GM19240 (cell line): Measurements from ENCODE around the gene PTPRF.

Source experiments
- DNase-seq: peaks from one replicate; pipeline ENCODE4 v3.0.0; 2011; ENCODE audit warnings: low spot score; ENCODE audit not compliant: insufficient read length

PTPRF gene

DNA sequence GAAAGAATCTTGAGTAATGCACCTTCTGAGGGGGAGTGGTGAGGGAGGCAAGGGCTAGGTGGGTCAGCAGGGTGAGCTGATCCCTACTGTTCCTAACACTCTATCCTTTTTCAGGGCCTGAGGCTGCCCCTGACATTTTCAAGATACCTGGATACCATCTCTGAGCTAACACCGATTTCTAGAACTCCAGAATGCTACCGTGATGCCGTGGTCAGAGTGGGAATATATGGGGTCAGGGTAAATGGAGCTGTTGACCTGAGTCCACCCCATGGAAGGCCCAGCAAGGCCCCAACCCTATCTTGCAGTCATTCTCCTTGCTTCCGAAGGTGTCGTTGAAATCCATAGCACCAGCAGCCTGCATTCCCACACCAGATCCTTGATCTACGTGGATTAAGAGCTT lies 18.0 kb upstream of the PTPRF start:
- no peak for DNase-seq

GRCh38 chr1:43513471-43514173 lies 17.1 kb upstream of the PTPRF start:
- DNase-seq: no peak

DNA sequence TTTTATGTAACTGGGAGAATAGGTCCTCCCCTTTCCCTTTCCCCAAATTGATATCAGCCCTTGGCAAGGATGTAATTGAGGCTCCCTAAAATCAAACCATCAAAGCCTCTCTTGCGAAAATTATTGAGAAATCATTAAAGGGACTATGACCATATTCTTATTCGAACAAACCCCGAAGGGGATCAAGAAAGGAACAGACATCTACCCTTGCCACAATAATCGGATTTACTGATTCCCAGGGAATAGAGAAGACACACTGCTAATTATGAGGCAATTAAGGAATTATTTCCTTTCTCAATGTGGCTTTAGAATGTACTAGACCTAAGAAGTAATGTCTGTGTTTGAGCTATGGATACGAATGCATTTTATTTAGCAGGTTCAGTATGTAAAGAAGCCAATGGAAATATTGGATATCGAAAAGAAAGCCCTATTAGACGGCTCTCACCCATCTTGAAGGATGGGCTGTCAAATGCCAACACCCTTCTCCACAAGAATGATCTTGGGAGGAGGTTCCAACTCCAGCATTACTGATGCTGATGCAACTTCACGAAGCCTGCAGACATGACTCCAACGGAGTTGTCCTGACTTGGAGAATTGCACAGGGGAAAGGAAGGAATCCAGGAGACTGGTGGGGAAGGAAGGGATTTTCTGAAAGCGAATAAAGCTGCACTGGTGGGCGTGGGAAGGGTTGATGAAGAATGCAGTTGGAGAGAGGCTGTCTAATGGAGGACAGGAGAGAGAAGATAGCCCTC lies 11.6 kb upstream of the PTPRF start:
- no peak for DNase-seq

- no peak for DNase-seq
These were observed 10.4 kb upstream of the PTPRF start for GRCh38 chr1:43520100-43520778.

GRCh38 chr1:43521078-43521477 lies 9.6 kb upstream of the PTPRF start:
- DNase-seq: no peak

DNA sequence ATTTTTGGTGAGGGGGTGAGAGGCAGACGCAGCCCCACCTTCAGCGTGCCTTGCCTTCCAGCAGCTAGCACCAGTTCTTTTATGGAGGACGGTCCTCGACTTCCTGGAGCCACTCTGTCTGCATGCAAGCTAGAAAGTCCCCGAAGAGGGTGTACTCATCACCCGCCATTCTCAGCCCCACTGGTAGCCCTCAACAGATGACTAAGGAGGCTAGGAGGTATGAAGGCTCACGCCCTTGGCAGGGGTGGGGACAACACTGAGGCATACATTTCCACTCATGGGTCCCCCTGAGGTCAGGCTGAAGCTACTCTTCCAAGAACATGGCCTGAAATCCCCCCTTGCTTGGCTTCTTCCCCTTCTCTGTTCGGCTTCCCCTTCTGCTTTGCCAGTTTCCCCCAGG lies 8.9 kb upstream of the PTPRF start:
- no peak for DNase-seq

- no peak for DNase-seq
These were observed 8.3 kb upstream of the PTPRF start for GRCh38 chr1:43522431-43522775.

DNA sequence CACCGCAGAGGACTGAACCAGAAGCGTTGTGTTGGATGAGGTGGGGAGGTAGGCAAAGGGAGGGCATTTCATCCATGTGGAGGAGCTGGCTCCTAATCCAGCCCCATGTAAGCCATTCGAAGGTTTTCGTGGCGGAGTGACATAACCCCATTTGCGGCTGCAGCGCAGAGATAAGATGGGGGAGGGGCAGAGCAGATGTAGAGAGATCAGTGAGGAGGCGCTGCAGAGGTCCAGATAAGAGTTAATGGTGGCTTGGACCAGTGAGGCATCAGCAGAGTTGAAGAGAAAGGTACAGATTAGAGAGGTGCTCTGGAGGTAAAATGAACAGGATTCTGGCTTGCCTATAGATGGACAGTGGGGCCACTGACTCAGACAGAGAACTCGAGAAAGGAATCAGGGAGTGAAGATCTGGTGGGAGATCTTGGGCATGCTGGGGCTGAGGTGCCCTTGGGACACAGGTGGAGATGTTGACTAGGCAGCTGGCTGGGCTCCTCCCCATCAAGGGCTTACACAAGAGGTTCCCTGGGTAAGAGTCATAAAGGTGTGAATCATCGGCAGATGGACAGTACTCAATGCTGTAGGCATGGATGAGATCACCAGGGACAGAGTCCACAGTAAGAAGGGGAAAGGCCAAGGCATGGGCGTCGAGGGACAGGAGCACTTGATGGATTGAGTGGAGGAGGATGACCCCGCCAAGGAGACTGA lies 7.8 kb upstream of the PTPRF start:
- no peak for DNase-seq

- no peak for DNase-seq
These were observed 5.9 kb upstream of the PTPRF start for GRCh38 chr1:43524804-43525203.

DNA sequence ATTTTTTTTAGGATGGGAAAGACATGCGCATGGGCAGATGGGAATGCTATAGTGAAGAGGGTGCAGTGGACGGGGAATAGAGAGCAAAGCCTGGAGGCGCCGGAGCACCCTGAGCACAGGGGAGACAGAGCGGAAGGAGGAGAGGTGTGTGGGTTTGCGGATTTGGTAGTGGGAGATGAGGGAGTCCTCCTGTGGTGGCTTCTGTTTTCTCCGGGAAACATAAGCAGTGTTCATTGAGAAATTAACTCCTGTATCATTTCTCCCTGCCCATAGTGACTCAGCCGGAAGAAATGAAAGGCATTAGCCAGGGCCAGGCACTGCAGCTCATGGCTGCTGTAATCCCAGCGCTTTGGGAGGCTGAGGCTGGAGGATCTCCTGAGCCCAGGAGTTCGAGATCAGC lies 4.7 kb upstream of the PTPRF start:
- DNase-seq: no peak

GRCh38 chr1:43527111-43527878 lies 3.4 kb upstream of the PTPRF start:
- DNase-seq: no peak

GRCh38 chr1:43529206-43529731 lies 1.4 kb upstream of the PTPRF start:
- DNase-seq: peak; percentile 83

DNA sequence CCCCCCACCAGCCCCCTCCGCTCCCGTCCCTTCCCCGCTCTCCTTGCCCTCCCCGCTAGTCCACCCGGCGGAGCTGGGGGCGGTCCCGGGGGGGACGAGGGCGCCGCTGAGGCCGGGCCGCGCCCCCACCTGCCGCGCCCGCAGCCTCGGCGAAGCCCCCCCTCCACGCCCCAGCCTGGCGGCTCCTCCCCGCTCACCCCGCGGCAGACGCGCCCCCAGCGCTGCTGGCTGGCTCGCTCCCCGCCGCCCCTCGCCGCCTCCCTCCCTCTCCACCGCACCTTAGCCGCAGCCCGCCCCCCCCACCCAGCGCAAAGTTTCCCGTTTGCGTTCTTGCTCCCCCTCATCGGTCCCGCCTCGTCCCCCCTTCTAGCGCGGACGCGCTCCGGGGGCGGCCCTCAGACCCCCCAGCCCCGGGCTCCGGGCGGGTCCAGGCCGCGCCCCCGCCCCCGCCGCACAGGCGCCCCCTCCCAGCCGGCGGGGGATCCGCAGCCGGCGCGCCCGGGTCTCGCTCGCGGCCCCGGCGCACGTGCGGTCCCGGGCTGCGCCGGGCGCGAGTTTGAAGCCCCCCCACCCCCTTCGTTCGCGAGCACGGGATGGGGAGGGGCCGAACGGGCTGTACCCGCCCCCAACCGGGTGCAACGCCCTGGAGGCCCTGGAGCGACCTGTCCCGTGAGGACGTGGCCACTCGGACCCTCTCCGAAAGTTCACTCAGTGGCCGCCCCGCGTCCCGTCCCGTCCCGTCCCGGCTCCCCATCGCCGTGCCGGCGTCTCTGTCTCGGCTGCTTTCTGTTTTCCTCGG lies 623 bp downstream of the PTPRF start:
- DNase-seq: no peak

DNA sequence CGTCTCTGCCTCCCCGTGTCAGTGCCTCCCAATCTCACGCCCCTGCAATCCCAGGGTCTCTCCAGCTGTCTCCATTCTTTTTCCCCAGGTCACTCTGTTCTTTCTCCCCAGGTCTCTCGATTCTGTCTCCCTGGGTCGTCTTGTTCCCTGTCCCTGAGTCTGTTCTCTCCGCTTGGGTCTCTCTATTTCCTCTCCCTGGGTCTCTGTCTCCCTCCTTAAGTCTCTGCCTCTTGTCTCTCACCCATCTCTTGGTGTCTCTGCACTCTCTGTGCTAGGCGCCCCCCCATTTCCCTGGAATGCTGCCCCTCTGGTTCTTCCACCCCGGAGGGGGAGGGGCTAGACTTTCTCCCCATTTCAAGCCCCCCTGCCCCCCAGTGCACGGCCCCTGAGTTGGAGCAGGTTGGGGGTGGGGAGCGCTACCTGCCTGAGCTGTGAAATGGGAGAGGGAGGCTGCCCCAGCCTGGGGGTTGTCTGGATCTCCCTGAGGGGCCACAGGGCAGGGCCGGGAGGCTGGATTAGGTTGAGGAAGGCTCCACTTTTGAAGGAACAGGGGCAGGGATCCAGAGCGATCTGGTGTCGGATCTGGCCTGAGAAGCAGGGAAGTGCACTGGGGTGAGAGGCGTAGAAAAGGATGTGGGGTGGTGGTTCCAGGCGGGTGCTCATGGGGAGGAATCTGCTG lies 1.4 kb downstream of the PTPRF start:
- DNase-seq: no peak

DNA sequence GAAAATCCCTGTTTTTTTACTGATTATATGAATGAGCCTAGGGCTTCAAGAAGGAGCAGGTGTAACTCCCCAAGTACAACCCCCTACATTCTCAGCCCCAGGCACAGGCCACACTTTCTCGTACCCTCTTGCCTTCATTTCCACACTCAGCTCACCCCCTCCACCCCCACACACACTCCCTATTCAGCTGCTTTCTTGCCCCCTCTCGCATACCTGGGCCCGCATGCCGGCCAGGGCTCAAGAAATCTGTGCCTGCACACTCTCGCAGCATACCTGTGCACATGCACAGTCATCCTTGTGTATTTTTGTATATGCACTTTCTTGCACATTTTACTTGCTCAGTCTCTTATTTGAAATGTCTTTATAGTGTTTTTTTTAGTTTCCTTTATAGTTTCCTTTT lies 2.0 kb downstream of the PTPRF start:
- DNase-seq: no peak

- DNase-seq: no peak
These were observed 2.9 kb downstream of the PTPRF start for GRCh38 chr1:43533584-43533983.

DNA sequence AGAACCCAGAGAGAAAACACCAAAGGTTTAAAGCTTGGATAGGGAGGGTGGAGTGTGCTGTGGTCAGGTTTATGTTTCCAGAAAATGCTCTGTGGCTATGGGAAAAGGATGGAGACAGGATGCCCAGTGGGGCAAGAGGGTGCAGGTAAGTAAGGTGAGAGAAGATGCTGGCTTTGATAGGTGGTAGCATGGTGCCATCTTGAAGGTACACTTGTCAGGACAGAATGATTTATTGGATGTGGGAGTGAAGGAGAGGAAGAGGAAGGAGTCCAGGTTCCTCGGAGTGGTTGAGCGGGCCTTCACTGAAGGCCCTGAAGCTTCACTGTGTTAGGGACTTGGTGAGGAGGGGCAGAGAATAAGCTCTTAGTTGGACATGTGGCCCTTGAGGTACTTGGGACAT lies 3.6 kb downstream of the PTPRF start:
- DNase-seq: no peak

GRCh38 chr1:43536196-43536863 lies 5.6 kb downstream of the PTPRF start:
- DNase-seq: no peak

DNA sequence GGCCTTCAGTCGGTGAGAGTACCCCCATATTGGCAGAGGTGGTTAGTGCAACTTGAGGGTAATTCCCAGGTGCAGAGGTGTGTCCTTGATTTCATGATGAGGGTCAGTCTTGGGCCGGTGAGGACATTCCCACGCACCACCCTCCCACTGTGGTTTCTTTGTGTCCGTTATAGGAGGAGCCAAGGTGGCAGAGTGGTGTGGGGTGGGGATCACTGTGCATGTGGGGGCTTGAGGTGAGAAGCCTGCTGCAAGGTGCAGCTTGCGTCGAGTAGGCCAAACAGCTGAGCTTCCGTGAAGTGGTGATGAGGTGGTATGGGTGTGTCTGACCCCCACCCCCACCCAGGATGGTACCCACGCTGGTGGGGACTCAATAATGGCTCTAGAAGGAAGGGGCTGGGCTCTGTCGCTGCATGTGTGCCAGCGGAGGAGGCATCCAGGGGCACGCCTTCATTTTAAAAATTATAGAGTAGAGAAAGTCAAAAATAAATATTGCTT lies 6.2 kb downstream of the PTPRF start:
- DNase-seq: no peak
